ENCODE data around the gene SMPD1.

SMPD1 gene
- total RNA-seq, result 27.1 to 33.5 (median 28.9) reads per million in 4 donors

GRCh38 chr11:6389905-6390717 is at the start of gene SMPD1:
SMPD1 (plus strand) TSS chr11:6390474; CDS start chr11:6390599, 125 bp downstream.
- DNase-seq, result peak; percentile 89 to 95 (median 92)

DNA sequence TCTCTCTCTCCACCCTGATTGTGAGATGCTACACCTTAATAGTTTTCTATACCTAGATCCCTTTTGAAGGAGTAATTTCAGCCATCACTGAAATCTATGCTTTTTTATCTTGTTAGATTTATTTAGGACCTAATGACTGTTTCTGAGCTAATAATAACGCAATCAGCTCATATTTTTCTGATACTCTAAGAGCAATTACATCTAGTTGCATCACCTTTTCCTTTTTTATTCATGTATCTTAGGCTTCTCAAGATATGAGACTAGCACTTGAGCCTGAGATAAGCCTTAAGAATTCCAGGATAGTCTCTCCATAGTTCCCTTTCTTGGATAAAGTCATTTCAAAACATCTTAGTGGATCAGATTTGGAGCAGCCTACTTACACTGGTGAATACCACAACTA is 44.9 kb upstream of the SMPD1 start:
- no peak for DNase-seq

DNA sequence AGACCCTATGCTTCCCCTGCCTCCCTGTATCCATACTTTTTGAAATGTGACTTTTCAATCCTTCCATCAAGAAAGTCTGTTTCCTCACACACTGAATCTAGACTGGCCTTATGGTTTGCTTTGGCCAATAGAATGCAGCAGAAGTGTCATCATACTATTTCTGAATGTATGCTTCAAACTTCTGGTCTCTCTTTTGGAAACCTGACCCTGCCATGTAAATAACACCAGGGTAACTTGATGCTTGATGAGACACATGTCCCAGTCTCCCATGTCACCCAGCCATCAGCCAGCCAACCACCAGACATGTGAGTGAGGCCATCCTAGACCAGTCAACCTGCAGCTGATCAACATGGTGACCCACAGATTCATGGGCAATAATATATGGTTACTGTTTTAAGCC is 40.2 kb upstream of the SMPD1 start:
- no peak for DNase-seq

DNA sequence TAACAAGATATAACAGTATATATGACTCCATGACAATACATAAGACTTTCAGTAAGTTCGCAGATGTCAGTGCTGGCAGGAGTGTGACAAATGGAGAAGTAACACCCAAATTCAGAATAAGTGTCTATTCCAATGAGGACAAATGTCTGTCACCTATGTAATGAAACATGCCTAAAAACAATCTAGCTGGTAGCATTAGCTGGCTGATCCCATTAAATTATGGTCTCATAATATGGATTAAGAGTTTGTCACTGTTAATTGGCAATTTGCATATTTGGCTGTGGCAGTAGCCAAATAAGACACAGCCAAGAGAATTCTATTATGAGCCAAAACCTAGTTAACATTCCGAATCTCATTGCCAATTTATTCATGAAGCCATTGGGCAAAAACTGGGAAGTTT is 39.8 kb upstream of the SMPD1 start:
- DNase-seq, result no peak

DNA sequence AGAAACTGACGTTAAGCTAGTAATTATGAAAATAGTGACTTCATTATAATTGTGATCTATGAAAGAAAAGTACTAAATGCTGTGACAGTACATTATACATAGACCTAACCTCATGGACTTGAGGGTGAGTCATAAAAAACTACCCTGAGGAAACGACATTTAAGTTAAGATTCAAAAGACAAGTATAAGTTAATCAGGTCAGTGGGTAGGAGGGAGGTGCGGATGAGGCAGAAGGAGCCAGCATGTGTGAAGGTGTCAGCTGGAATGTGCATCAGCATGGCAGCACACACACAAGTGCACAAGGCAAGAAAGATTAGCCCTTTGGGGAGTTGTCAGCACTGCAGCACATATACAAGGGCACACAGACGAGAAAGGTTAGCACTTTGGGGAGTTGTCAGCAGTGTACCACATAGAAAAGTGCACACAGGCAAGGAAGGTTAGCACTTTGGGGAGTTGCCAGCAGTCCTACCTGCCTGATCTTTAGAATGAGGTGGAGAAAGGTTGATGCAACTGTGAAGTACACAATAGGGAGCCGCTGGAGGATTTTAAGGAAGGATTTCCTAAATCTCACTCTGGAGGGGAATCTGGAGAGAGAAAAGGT is 38.4 kb upstream of the SMPD1 start:
- peak in 1 of 5 donors; percentile 45 for DNase-seq

- DNase-seq, result peak in 4 of 5 donors; percentile 25 to 55 (median 39)
These were observed 36.8 kb upstream of the SMPD1 start for GRCh38 chr11:6353367-6353987.

DNA sequence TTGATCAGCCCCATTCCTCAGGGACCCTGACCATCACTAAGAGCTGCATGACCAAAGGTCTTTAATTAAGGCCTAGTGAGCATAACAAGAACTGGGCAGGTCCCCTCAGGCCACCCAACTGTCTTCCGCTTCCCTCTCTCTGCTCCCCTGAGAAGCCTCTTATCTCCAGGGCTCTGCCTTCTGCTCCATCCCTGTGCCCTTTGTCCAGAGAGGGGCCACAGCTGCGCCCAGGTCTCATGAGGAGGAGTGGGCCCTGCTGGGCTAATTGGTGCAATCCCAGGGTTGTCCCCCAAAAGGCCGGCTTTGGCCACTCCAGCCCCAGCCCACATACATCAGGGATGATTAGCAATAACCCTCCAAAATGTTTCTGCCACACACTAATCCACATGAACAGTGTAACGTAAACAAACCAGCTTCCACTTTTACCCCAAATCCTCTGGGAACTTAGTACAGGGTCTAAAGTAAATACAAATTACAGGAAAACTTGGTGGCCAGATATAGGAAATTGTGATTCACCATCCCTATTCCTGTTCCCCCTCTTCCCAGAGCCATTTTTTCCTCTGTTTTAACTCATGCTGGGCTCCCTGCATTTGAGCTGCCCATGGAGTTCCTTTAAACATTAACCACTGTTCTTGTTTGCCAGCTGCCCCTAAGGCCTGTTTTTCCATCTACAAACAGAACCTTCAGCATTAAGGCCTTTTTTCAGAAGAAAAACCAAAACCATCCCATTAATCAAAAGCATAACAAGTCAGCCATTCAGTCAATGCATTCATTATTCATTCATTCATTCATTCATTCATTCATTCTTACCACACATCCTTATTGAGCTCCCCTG is 35.4 kb upstream of the SMPD1 start:
- DNase-seq, result no peak

- DNase-seq, result no peak
These were observed 33.7 kb upstream of the SMPD1 start for GRCh38 chr11:6356503-6357055.

DNA sequence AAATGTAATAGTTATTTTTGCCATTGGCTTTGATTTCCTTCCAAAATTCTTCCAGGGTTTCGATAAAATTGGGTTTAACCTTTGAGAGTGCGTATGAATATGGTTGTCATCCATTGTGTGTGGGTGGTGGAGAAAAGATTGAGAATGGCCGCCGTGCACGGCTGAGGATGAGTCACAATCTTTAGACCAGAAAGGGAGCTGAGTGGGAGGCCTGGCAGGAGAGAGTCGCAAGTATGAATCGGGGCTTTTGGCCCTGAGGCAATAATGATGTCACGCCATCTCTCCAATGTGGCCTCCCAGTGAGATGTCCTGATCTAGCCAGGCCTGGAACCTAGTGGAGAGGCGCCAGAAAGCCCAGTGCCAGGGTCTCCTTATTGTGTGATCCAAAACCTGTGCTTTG is 33.1 kb upstream of the SMPD1 start:
- peak in 1 of 5 donors; percentile 21 for DNase-seq

DNA sequence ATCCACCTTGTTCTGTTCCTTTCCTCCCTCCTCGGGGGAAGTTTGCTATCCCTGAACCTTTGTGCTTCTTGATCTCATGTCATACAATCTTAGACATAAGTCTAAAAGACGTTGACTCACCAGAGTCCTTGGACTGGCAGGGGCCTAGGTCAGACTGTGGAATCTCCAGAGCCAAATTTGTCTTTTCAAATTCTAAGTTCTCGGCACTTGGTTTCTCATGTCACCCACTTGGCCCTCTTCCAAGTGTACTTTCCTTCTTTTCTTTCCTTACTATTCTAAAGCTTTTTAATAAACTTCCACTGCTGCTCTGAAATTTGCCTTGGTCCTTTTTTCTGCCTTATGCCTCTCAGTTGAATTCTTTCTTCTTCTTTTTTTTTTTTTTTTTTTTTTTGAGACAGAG is 30.1 kb upstream of the SMPD1 start:
- no peak for DNase-seq

- no peak for DNase-seq
These were observed 27.9 kb upstream of the SMPD1 start for GRCh38 chr11:6362185-6362872.

- DNase-seq, result peak in 4 of 5 donors; percentile 33 to 68 (median 48)
These were observed 27.2 kb upstream of the SMPD1 start for GRCh38 chr11:6362873-6363678.

DNA sequence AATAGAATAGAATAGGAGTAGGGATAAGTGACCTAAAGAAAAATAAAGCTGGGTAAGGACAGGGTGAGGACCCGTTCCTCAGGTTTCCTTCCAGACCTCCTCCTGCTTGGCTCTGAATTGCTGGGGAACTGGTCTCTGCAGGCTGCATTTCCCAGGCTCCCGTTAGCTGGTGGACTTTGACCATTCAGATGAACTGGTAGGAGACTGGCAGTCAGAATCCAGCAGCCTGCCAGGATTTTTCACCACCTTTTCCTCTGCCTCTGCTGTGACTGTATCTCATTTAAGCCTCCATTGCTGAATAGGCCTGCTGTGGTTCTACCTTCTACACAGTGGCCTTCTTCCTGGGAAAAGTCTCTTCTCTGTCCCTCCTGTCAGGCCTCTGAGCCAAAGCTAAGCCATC is 24.6 kb upstream of the SMPD1 start:
- no peak for DNase-seq

- DNase-seq, result no peak
These were observed 18.4 kb upstream of the SMPD1 start for GRCh38 chr11:6371825-6372224.

GRCh38 chr11:6377902-6378639 is 12.2 kb upstream of the SMPD1 start:
- DNase-seq, result peak in 1 of 5 donors; percentile 47

- no peak for DNase-seq
These were observed 11.7 kb upstream of the SMPD1 start for GRCh38 chr11:6378640-6378989.

DNA sequence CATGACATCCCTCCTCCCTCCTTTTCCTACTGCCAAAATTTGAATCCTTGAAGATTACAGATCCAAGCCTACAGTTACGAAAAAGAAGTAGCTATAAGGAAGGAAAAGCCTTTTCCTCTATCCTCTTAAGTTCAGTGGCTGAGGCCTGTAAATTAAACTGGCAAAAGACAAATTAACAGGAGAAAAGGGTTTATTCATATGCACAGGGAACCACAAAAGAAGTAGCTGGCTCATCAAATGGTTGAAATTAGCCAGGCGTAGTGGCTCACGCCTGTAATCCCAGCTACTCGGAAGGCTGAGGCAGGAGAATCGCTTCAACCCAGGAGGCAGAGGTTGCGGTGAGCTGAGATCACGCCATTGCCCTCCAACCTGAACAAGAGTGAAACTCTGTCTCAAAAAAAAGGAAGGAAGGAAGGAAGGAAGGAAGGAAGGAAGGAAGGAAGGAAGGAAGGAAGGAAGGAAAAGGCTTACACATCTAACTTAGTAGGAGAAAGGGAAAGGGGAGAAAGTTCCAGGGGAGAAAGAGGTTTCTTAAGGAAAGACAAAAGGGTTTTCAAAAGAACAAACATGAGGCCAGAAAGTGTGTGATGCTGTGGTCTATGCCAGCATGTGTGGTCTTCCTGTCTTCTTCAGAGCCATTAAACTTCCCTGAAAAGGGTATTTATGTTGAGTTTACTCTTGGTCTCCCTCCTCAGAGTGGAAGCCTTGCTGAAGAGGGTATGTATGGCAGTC is 5.1 kb upstream of the SMPD1 start:
- no peak for DNase-seq

GRCh38 chr11:6387811-6388599 is 2.3 kb upstream of the SMPD1 start:
- DNase-seq, result no peak

DNA sequence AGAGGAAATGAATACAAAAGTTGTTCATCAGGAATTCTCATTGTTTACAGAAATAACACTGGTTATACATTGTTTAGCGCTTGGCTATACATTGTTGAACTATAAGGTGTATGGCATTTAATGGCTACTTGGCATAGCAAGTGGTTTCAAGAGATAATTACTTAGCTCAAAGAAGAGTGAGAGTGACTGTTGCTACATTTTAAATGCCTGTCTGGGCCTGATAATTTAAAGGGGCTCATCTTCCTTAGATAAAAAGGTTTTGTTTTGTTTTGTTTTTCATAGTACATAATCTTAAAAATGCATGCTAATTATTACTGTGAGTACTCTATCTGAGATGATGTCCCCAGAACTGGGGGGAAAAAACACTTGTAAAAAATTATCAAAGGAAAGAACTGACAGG is 1.5 kb upstream of the SMPD1 start:
- no peak for DNase-seq
